ENCODE data around the gene FAHD2B. TPM values are rescaled to one million over a fixed set of nuclear protein-coding genes. Genes with fewer than 3 reads are reported as not detected.
"Not testable (repeated sequence)": the region's sequence is repeated elsewhere in the genome, so short reads cannot be mapped to it uniquely, and the experiment has no call there.

Gene FAHD2B
- total RNA-seq, 1 experiment from 2014 or later: 25.3 TPM

- RAD21 ChIA-PET (ENCODE audit: low non-redundant PET in 1 of 2, low total read pairs in 2 of 2, uncharacterized antibody in 2 of 2, unreplicated experiment in 2 of 2); ATAC-seq; H3K36me3 ChIP-seq (ENCODE audit: control insufficient read depth in 1 of 2, insufficient read depth in 2 of 2, low read length in 2 of 2); CTCF ChIA-PET; H3K9me3 ChIP-seq (ENCODE audit: control insufficient read depth in 1 of 2, insufficient read depth in 1 of 2, low read depth in 1 of 2, low read length in 2 of 2); intact Hi-C loops (cut with micrococcal nuclease); BruUV-seq (replicated peaks); H3K9ac ChIP-seq (ENCODE audit: low read length); DNase-seq (ENCODE audit: low read depth, low spot score); H2AFZ ChIP-seq (ENCODE audit: low read depth, low read length, poor library complexity, severe bottlenecking); POLR2A ChIA-PET; H3K27ac ChIP-seq (ENCODE audit: low read depth, low read length); H4K20me1 ChIP-seq (ENCODE audit: insufficient read depth); H3K27me3 ChIP-seq (ENCODE audit: insufficient read depth, low read length); H3K4me1 ChIP-seq (ENCODE audit: control insufficient read depth in 1 of 2, insufficient read depth in 2 of 2, low read length in 2 of 2); H3K9me2 ChIP-seq (ENCODE audit: insufficient read depth); H3K79me2 ChIP-seq (ENCODE audit: insufficient read depth, low read length); H3K4me2 ChIP-seq (ENCODE audit: low read length); H3K4me3 ChIP-seq (replicated peaks in 1 of 2; ENCODE audit: low read depth in 1 of 2, low read length in 2 of 2): not testable (repeated sequence)
These were observed 34.9 kb downstream of the FAHD2B start for GRCh38 chr2:97059782-97060181.

GRCh38 chr2:97056150-97056549, 38.5 kb downstream of the FAHD2B start:
- H3K4me2 ChIP-seq (ENCODE audit: low read length); CTCF ChIA-PET; H2AFZ ChIP-seq (ENCODE audit: low read depth, low read length, poor library complexity, severe bottlenecking); H4K20me1 ChIP-seq (ENCODE audit: insufficient read depth); intact Hi-C loops (cut with micrococcal nuclease); H3K27ac ChIP-seq (ENCODE audit: low read depth, low read length); RAD21 ChIA-PET (ENCODE audit: low non-redundant PET in 1 of 2, low total read pairs in 2 of 2, uncharacterized antibody in 2 of 2, unreplicated experiment in 2 of 2); H3K9me3 ChIP-seq (ENCODE audit: control insufficient read depth in 1 of 2, insufficient read depth in 1 of 2, low read depth in 1 of 2, low read length in 2 of 2); H3K4me3 ChIP-seq (replicated peaks in 1 of 2; ENCODE audit: low read depth in 1 of 2, low read length in 2 of 2); BruUV-seq (replicated peaks); POLR2A ChIA-PET; H3K79me2 ChIP-seq (ENCODE audit: insufficient read depth, low read length); DNase-seq (ENCODE audit: low read depth, low spot score); H3K27me3 ChIP-seq (ENCODE audit: insufficient read depth, low read length); H3K4me1 ChIP-seq (ENCODE audit: control insufficient read depth in 1 of 2, insufficient read depth in 2 of 2, low read length in 2 of 2); H3K36me3 ChIP-seq (ENCODE audit: control insufficient read depth in 1 of 2, insufficient read depth in 2 of 2, low read length in 2 of 2); H3K9me2 ChIP-seq (ENCODE audit: insufficient read depth); H3K9ac ChIP-seq (ENCODE audit: low read length): not testable (repeated sequence)
- peak; percentile 73 for ATAC-seq

GRCh38 chr2:97050032-97050431, 44.6 kb downstream of the FAHD2B start:
- H3K9me2 ChIP-seq (ENCODE audit: insufficient read depth); H3K4me1 ChIP-seq (ENCODE audit: control insufficient read depth in 1 of 2, insufficient read depth in 2 of 2, low read length in 2 of 2); BruUV-seq (replicated peaks); H3K9me3 ChIP-seq (ENCODE audit: control insufficient read depth in 1 of 2, insufficient read depth in 1 of 2, low read depth in 1 of 2, low read length in 2 of 2); H3K4me2 ChIP-seq (ENCODE audit: low read length); RAD21 ChIA-PET (ENCODE audit: low non-redundant PET in 1 of 2, low total read pairs in 2 of 2, uncharacterized antibody in 2 of 2, unreplicated experiment in 2 of 2); ATAC-seq; H3K79me2 ChIP-seq (ENCODE audit: insufficient read depth, low read length); POLR2A ChIA-PET; H2AFZ ChIP-seq (ENCODE audit: low read depth, low read length, poor library complexity, severe bottlenecking); DNase-seq (ENCODE audit: low read depth, low spot score); H4K20me1 ChIP-seq (ENCODE audit: insufficient read depth); H3K36me3 ChIP-seq (ENCODE audit: control insufficient read depth in 1 of 2, insufficient read depth in 2 of 2, low read length in 2 of 2); H3K9ac ChIP-seq (ENCODE audit: low read length); H3K4me3 ChIP-seq (replicated peaks in 1 of 2; ENCODE audit: low read depth in 1 of 2, low read length in 2 of 2); H3K27me3 ChIP-seq (ENCODE audit: insufficient read depth, low read length); CTCF ChIA-PET; intact Hi-C loops (cut with micrococcal nuclease); H3K27ac ChIP-seq (ENCODE audit: low read depth, low read length): not testable (repeated sequence)

GRCh38 chr2:97048448-97048847, 46.2 kb downstream of the FAHD2B start:
- H3K79me2 ChIP-seq (ENCODE audit: insufficient read depth, low read length); H3K4me1 ChIP-seq (ENCODE audit: control insufficient read depth in 1 of 2, insufficient read depth in 2 of 2, low read length in 2 of 2); BruUV-seq (replicated peaks); H2AFZ ChIP-seq (ENCODE audit: low read depth, low read length, poor library complexity, severe bottlenecking); intact Hi-C loops (cut with micrococcal nuclease); H3K27me3 ChIP-seq (ENCODE audit: insufficient read depth, low read length); POLR2A ChIA-PET; H3K9me2 ChIP-seq (ENCODE audit: insufficient read depth); H3K4me2 ChIP-seq (ENCODE audit: low read length); ATAC-seq; H3K9ac ChIP-seq (ENCODE audit: low read length); H3K4me3 ChIP-seq (replicated peaks in 1 of 2; ENCODE audit: low read depth in 1 of 2, low read length in 2 of 2); H3K36me3 ChIP-seq (ENCODE audit: control insufficient read depth in 1 of 2, insufficient read depth in 2 of 2, low read length in 2 of 2); H3K9me3 ChIP-seq (ENCODE audit: control insufficient read depth in 1 of 2, insufficient read depth in 1 of 2, low read depth in 1 of 2, low read length in 2 of 2); H3K27ac ChIP-seq (ENCODE audit: low read depth, low read length); CTCF ChIA-PET; RAD21 ChIA-PET (ENCODE audit: low non-redundant PET in 1 of 2, low total read pairs in 2 of 2, uncharacterized antibody in 2 of 2, unreplicated experiment in 2 of 2); DNase-seq (ENCODE audit: low read depth, low spot score); H4K20me1 ChIP-seq (ENCODE audit: insufficient read depth): not testable (repeated sequence)

GRCh38 chr2:97046676-97047075, 48.0 kb downstream of the FAHD2B start:
- BruUV-seq (replicated peaks); H2AFZ ChIP-seq (ENCODE audit: low read depth, low read length, poor library complexity, severe bottlenecking); intact Hi-C loops (cut with micrococcal nuclease): not testable (repeated sequence)

More at GRCh38 chr2:97046676-97047075, 48.0 kb downstream of the FAHD2B start:
- H3K4me1 ChIP-seq (ENCODE audit: control insufficient read depth in 1 of 2, insufficient read depth in 2 of 2, low read length in 2 of 2); CTCF ChIA-PET; H3K27me3 ChIP-seq (ENCODE audit: insufficient read depth, low read length); ATAC-seq; H3K27ac ChIP-seq (ENCODE audit: low read depth, low read length); H3K9ac ChIP-seq (ENCODE audit: low read length); H3K9me3 ChIP-seq (ENCODE audit: control insufficient read depth in 1 of 2, insufficient read depth in 1 of 2, low read depth in 1 of 2, low read length in 2 of 2); H3K4me2 ChIP-seq (ENCODE audit: low read length); H3K4me3 ChIP-seq (replicated peaks in 1 of 2; ENCODE audit: low read depth in 1 of 2, low read length in 2 of 2); RAD21 ChIA-PET (ENCODE audit: low non-redundant PET in 1 of 2, low total read pairs in 2 of 2, uncharacterized antibody in 2 of 2, unreplicated experiment in 2 of 2); H3K36me3 ChIP-seq (ENCODE audit: control insufficient read depth in 1 of 2, insufficient read depth in 2 of 2, low read length in 2 of 2); H4K20me1 ChIP-seq (ENCODE audit: insufficient read depth); H3K9me2 ChIP-seq (ENCODE audit: insufficient read depth); POLR2A ChIA-PET; DNase-seq (ENCODE audit: low read depth, low spot score); H3K79me2 ChIP-seq (ENCODE audit: insufficient read depth, low read length): not testable (repeated sequence)
